ENCODE measurements around the gene HSPA4. TPM values are rescaled to one million over a fixed set of nuclear protein-coding genes. Genes with fewer than 3 reads are reported as not detected.

The HSPA4 gene
- polyA plus RNA-seq, 1 donor (not counting 4 experiments of a cell fraction or from before 2014, with no cell fraction given) = 119 TPM

DNA sequence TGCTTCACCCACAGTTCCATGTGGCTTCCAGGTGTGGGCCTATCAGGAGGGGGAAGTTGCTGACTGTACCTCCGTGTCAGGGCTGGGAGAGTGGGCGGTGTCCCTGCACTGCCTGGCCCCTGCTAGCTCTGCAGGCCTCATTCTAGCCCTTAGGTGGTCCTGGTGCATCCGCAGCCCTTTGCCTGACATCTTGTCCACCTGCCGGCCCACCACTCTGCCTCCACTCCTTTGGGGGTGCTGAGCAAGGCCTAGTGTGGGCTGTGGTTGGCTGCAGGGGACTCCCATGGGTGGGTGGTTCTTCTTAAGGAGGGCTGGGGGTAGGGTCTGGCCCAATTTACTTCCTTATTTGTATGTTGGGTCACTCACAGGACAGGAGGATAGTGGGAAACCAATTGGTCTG is 66.9 kb downstream of the HSPA4 start:
- H3K27ac ChIP-seq (ENCODE audit: control insufficient read depth, insufficient read depth, low read length) = no peak overlapping the region
- DNase-seq (ENCODE audit: low read depth, low spot score) (no peak), FAIRE-seq (no peak)
- H3K4me3 ChIP-seq (ENCODE audit: control insufficient read depth in 2 of 3, extremely low read depth in 1 of 3, insufficient read depth in 2 of 3, low read depth in 1 of 3, low read length in 3 of 3) = no peak overlapping the region
- no peaks in the 10 kb centered on the region for H3K9me3 ChIP-seq (ENCODE audit: control insufficient read depth, low read depth, low read length)
- H3K9ac ChIP-seq (ENCODE audit: control insufficient read depth, extremely low read depth, insufficient read depth, low read length) = no peak overlapping the region
- no peaks in the 10 kb centered on the region for H3K36me3 ChIP-seq (ENCODE audit: control insufficient read depth in 2 of 2, extremely low read depth in 1 of 2, insufficient read depth in 2 of 2, low read length in 2 of 2)
- H3K79me2 ChIP-seq (ENCODE audit: control insufficient read depth, insufficient read depth, low read length) = no peaks in the 10 kb centered on the region
- no peak overlapping the region for H3K4me2 ChIP-seq (ENCODE audit: control insufficient read depth, extremely low read depth, insufficient read depth, low read depth, low read length)
- H3K9me1 ChIP-seq (ENCODE audit: control insufficient read depth, extremely low read depth, insufficient read depth, low read length) = no peaks in the 10 kb centered on the region
- H2AFZ ChIP-seq (ENCODE audit: control insufficient read depth, low read length) = no peak overlapping the region
- H3K27me3 ChIP-seq (ENCODE audit: control insufficient read depth, extremely low read depth, insufficient read depth, low read length) = no peaks in the 10 kb centered on the region
- dilution Hi-C loops (cut with MboI; ENCODE audit: extremely low pct_ligation_motif_present, low sequenced_read_pairs) = no loop called here
- no peak for TF ChIP-seq EZH2 (IDR thresholded peaks at IDR 0.05; ENCODE audit: low read length)
- TF ChIP-seq, protein P1, sequence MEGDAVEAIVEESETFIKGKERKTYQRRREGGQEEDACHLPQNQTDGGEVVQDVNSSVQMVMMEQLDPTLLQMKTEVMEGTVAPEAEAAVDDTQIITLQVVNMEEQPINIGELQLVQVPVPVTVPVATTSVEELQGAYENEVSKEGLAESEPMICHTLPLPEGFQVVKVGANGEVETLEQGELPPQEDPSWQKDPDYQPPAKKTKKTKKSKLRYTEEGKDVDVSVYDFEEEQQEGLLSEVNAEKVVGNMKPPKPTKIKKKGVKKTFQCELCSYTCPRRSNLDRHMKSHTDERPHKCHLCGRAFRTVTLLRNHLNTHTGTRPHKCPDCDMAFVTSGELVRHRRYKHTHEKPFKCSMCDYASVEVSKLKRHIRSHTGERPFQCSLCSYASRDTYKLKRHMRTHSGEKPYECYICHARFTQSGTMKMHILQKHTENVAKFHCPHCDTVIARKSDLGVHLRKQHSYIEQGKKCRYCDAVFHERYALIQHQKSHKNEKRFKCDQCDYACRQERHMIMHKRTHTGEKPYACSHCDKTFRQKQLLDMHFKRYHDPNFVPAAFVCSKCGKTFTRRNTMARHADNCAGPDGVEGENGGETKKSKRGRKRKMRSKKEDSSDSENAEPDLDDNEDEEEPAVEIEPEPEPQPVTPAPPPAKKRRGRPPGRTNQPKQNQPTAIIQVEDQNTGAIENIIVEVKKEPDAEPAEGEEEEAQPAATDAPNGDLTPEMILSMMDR (optimal IDR thresholded peaks at IDR 0.05 in 1 of 3, IDR thresholded peaks at IDR 0.05 in 1 of 3, conservative IDR thresholded peaks at IDR 0.05 in 1 of 3; ENCODE audit: extremely low read depth in 1 of 3, insufficient read depth in 2 of 3, low read length in 3 of 3) = no peak
- H4K20me1 ChIP-seq (ENCODE audit: control insufficient read depth, extremely low read depth, insufficient read depth, low read length) = no peaks in the 10 kb centered on the region
- peaks cover under 1% of the 10 kb centered on the region for H3K4me1 ChIP-seq (ENCODE audit: control insufficient read depth, extremely low read depth, insufficient read depth, low read length)

DNA sequence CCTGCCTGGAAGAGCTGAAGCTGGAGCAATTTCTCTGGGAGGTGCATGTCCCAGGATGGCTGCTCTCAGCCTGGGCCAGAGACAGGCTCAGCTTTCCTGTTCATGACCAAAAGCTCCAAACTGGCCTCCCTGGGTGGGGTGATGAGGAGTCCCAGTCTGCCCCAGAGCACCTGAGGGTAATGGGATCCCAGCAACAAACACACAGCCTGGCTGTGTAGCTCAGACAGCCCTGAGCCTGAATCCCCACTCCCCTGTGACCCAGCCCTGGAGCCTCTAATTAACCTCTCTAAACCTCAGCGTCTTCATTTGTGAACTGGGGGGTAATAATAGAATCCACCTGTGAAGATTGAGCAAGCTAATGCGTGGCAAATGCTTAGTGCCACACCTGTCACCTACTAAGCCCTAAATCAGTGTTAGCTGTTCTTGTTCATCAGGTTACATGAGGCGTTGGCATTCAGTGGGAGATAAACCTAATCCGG is 67.5 kb downstream of the HSPA4 start:
- no peak overlapping the region for H2AFZ ChIP-seq (ENCODE audit: control insufficient read depth, low read length)
- H3K4me1 ChIP-seq (ENCODE audit: control insufficient read depth, extremely low read depth, insufficient read depth, low read length) = no peaks in the 10 kb centered on the region
- no peaks in the 10 kb centered on the region for H3K9me3 ChIP-seq (ENCODE audit: control insufficient read depth, low read depth, low read length)
- no peak for DNase-seq (ENCODE audit: low read depth, low spot score)
- H3K4me3 ChIP-seq (ENCODE audit: control insufficient read depth in 2 of 3, extremely low read depth in 1 of 3, insufficient read depth in 2 of 3, low read depth in 1 of 3, low read length in 3 of 3) = no peak overlapping the region
- H3K9ac ChIP-seq (ENCODE audit: control insufficient read depth, extremely low read depth, insufficient read depth, low read length) = no peak overlapping the region
- no peaks in the 10 kb centered on the region for H3K27me3 ChIP-seq (ENCODE audit: control insufficient read depth, extremely low read depth, insufficient read depth, low read length)
- TF ChIP-seq, protein P1 (optimal IDR thresholded peaks at IDR 0.05 in 1 of 3, IDR thresholded peaks at IDR 0.05 in 1 of 3, conservative IDR thresholded peaks at IDR 0.05 in 1 of 3; ENCODE audit: extremely low read depth in 1 of 3, insufficient read depth in 2 of 3, low read length in 3 of 3) = no peak
- TF ChIP-seq EZH2 (IDR thresholded peaks at IDR 0.05; ENCODE audit: low read length) = no peak
- dilution Hi-C loops (cut with MboI; ENCODE audit: extremely low pct_ligation_motif_present, low sequenced_read_pairs) = no loop called here
- no peaks in the 10 kb centered on the region for H3K79me2 ChIP-seq (ENCODE audit: control insufficient read depth, insufficient read depth, low read length)
- no peak overlapping the region for H3K4me2 ChIP-seq (ENCODE audit: control insufficient read depth, extremely low read depth, insufficient read depth, low read depth, low read length)
- H3K27ac ChIP-seq (ENCODE audit: control insufficient read depth, insufficient read depth, low read length) = no peak overlapping the region
- FAIRE-seq = no peak
- no peaks in the 10 kb centered on the region for H3K9me1 ChIP-seq (ENCODE audit: control insufficient read depth, extremely low read depth, insufficient read depth, low read length)
- H3K36me3 ChIP-seq (ENCODE audit: control insufficient read depth in 2 of 2, extremely low read depth in 1 of 2, insufficient read depth in 2 of 2, low read length in 2 of 2) = no peaks in the 10 kb centered on the region
- H4K20me1 ChIP-seq (ENCODE audit: control insufficient read depth, extremely low read depth, insufficient read depth, low read length) = no peaks in the 10 kb centered on the region
